Measurements from ENCODE around the gene ITPR3.

ITPR3 gene

DNA sequence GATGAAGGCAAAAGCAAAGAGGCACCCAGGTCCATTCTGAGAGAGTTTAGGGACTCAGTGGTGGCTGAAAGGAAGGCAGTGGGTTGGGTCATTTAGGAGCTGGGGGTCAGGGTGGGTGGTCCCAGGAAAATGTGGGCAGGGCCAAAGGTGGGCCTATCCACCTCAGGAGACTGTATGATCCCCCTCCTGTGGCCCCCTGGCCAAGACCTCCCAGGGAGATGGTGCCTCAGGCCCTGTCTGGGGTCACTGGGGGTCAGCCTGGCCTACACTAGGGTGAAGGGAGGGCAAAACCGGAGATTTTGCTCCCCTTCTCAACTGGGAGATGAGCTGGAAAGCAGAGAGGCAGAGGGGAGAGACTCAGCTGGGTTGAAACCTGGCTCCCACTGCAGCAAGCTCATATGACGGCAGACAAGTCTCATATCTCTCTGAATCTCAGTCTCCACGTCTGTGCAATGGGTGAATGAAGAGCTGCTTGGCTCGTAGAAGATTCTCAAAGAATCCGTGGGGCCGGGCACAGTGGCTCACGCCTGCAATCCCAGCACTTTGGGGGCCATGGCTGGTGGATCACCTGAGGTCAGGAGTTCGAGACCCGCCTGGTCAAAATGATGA is 29.6 kb upstream of the ITPR3 start:
- DNase-seq: no peak

DNA sequence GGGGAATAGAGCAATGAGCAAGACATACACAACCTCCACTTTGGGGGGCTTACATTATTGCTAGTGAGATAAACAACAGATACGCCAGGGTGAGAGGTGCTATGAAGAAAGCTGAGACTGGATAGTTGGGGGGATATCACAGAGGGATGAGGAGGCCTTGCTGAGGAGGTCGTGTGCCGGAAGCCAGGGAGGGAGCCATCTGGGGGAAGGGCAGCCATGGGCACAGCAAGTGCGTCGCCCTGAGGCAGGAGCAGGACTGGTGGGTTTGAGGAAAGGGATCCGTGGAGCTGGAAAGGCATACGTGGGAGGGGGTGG is 28.9 kb upstream of the ITPR3 start:
- no peak for DNase-seq

DNA sequence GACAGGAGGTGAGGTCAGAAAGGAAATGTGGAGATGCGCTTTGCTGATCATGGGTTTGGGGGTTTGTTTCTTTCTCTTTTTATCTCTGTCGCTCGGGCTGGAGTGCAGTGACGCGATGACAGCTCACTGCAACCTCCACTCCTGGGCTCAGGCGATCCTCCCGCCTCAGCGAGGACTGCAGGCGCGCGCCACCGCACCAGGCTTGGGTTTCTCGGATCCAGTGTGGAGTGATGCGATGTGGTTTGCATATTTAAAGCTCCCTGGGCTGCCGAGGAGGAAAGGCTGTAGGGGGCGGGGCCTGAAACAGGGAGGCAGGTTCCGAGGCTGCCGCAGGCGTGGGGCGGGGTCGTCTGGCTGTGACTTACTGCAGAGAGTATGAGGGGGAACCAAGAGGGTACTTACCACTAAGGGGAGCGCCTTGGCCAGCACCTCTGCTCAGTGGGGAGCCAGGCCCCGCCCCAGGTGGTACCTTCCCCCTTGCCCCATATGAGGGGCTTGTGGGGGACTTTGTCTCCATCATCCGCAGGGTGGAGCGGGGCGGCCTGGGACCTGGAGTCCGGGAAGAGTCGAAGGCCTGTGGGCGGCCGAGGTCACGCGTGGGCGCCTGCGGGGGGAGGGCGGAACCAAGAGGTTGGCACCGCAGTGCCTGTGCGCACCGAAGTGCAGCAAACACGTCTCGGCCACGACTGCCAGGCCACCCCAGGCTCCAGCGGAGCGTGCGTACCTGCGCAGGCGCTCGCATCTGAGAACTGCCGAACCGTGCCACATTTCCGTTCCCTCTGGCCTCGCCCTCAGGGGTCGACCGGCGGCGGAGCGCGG is 28.3 kb upstream of the ITPR3 start:
- peak; percentile 40 for DNase-seq

DNA sequence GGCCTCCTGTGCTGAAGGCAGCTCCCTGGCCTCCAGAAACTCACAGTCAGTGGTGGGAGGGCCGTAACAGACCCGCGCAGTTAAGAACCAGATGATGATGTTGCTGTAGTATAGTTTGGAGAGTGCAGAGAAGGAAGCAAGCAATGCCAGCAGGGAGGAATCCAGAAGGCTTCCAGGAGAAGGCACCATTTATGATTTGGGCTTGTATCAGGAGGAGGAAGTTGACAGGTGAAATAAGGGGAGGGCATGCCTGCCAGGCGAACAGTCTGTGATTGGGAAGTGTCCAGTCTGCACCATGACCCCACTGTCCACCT is 27.8 kb upstream of the ITPR3 start:
- no peak for DNase-seq

DNA sequence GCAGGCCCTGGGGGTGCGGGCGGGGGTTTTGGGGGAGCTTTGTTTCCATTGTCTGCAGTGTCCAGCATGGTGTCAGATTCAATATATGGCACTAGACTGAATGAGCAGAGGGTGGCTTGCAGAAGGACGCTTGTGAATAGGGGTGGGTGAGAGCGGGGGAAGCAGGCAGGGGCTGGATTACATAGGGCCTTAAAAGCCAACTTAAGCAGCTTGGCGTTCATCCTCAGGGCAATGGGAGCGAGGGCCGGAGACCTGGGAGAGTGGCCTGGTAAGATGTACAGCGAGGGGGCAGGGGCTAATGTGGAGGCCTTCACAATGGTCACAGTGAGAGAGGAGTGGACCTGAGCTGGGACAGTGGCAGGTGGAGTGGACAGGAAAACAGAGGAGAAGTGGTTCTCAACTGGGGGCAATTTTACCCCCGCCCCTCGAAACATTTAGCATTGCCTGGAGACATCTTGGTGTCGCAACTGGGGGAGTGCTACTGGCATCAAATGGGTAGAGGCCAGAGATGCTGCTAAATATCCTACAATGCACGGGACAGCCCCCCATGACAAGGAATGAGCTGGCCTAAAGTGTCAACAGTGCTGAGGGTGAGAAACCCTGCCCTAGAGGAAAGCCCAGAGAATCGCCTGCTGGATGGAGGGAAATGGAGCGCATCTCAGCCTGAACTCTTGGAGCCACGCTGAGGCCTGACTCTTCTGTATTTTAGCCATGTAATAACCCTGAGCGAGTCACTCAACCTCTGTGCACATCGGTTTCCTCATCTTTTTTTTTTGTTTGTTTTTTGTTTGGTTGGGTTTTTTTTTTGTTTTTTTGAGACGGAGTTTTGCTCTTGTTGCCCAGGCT is 25.9 kb upstream of the ITPR3 start:
- DNase-seq: no peak

DNA sequence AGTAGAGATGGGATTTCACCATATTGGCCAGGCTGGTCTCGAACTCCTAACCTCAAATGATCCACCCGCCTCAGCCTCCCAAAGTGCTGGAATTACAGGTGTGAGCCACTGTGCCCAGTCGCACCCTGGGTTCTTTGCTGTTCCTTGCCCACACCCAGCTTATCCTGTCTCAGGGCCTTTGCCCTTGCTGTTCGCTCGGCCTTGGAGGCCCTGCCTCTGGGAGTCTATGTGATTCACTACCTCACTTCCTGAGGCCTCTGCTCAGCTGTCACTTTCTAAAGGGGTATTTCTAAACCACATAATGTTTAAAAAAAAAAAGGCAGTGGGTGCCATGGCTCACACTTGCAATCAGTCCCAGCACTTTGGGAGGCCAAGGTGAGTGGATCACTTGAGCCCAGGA is 24.2 kb upstream of the ITPR3 start:
- peak; percentile 49 for DNase-seq

DNA sequence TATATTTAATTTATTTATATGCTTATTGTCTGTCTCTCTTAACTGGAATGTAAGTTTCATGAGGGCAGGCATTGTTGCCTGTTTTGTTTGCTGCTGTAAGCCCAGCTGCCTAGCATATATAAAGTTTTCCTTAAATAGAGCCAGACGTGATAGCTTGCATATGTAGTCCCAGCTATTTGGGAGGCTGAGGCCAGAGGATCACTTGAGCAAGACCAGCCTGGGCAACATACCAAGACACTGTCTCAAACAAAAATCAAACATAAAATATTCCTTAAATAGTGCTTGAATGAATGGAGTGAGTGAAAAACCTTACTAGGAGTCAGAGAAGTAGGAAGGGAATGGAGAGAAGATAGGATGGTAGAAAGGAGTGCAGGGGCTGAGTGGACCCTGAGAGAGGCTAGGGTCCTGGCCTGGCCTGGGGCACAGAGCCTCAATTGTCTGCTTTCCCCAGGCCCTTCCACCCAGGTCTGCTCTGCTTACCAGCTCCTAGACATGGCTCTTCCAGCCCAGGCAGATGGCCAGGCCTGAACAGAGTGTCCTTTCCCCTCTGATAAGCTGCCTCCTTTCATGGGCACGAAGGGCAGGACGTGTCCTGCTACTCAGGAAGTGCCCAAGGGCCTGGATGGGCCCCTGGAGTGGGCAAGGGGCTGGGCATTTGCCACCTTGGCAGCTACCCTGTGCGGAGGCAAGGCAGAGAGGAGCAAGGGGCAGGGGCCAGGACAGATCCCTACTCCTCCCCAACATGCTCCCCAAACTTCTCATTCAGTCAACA is 23.4 kb upstream of the ITPR3 start:
- DNase-seq: no peak

DNA sequence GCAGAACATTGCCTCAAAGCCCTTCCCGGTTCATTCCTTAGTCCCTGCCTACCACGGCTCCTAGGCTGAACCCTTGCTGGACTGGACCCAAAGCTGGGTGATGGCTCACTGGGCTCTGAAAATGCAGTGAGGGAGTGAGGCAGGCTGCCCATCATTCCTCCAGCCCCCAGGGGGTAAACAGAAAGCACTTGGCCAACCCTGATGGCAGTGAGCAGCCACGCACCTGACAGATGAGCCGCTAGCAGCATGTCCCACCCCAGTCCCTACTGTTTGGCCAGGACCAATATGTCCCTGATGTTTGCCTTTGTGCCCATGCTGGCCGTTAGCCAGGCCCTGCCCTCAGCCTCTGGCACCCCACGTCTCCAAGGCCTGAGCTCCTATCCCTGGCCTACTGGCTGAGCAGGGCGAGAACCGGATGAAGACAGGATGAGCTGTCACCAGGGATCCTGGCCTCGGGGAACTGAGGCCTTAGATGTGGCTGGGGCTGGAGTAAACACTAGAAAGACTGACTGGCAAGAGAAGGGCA is 21.6 kb upstream of the ITPR3 start:
- no peak for DNase-seq

DNA sequence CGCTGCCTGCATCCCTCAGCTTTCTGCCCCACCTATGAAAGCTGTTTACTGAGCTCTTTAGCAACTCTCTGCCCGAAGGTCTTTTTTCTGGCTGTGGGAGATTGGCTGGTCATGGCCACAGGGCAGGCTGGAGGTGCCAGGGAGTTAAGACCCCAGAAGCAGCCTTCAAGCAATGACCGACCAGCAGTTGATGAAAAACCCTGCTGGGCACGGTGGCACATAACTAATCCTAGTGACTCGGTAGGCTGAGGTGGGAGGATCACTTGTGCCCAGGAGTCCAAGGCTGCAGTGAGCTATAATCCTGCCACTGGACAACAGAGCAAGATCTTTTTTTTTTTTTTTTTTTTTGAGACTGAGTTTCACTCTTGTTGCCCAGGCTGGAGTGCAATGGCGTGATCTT is 20.4 kb upstream of the ITPR3 start:
- no peak for DNase-seq

DNA sequence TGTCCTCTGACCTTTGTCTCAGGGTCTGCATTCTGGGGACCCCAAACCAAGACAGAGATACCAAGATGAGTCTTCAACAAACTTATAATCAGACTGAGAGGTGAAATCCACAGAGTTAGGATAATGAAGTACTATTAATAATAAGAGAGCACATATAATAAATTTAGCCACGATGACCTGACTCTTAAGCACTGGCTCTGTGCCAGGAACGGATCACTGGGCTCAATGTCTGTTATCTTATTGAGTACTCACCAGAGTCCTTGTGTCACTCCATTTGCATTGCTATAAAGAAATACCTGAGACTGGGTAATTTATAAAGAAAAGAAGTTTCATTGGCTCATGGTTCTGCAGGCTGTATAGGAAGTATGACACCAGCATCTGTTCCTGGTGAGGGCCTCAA is 18.9 kb upstream of the ITPR3 start:
- no peak for DNase-seq

DNA sequence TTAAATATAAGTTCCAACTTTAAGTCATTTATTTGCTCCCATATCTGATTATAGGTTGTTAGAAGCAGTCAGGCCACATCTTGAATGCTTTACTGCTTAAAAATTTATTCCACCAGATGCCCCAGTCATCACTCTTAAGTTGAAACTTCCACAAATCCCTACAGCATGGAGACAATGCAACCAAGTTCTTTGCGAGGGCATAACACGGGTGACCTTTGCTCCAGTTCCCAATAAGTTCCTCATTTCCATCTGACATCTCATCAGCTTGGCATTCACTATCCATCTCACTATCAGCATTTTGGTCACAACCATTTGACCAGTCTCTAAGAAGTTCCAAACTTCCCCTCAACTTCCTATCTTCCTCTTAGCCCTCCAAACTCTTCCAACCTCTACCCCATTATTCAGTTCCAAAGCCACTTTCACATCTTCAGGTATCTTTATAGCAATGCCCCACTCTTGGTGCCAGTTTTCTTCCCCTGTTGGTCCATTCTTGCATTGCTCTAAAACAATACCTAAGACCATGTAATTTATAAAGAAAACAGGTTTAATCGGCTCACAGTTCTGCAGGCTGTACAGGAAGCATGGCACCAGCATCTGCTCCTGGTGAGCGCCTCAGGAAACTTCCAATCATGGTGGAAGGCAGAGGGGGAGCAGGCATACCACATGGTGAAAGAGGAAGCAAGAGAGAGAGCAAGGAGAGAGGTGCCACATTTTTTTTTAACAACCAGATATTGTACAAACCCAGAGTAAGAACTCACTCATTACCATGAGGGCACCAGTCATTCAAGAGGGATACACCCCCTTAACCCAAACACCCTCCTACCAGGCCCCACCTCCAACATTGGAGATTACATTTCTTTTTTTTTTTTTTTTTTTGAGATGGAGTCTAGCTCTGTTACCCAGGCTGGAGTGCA is 15.9 kb upstream of the ITPR3 start:
- no peak for DNase-seq

DNA sequence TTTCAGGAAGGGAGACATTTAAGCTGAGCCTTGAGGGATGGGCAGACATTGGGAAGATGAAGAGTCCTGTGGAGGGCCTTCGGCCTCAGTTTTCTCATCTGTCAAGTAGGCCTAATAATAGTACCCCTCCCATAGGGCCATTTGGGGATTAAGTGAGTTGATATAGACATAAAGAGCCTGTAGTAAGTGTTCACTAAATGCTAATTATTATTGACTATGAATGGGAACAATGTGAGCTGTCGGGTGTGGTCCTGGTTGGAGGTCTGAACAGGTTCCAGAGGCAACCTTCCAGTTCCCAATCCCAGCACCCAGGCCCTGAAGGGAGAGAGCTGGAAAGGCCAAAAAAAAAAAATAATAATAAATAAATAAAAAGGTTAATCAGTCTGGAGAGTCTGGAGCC is 14.5 kb upstream of the ITPR3 start:
- no peak for DNase-seq

DNA sequence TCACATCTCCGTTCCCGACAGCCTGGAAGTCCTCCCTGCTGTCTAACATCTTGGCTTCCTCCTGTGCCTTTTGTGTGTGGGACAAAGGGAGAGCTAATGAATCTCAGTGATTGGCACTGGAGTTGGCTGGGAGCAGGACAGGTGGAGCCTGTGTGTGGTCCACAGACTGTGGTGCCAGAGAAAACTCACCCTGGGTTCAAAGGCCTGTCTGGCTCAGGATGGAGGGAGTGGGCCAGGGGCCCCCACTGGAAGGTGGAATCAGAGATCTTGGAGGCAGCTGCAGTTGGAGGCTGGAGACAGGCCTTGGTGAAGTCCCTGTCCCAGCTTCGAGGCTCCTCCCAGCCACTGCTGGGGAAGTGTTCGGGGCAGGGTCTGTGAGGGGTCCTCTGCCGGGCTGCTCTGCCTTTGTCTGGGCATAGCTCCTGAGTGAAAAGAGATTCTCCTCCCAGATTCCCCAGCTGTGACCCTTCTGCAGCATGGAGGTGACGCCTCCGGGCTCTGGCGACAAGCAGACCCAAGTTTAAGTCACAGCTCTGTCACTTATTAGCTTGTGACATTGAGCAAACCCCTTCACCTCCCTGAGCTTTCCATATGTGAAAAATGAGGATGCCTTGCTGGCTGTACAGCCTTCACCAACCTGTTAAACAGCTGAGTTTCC is 13.9 kb upstream of the ITPR3 start:
- no peak for DNase-seq

DNA sequence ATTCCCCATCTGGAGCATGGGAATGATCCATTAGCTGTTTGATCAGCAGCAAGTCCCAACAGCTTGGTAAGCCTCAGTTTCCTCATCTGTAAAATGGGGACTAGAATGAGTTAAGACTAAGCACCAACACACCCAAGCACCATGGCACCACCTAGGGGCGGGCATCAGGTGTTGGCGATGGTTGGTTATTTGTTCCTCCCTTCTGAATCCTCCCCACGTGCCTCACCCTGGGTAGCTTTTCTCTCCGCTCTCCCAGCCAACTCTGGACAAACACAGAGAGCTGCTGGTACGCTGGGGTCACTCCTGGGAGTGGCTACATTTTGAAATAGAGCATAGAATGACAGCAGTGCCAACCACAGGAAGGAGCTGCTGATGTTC is 13.3 kb upstream of the ITPR3 start:
- DNase-seq: peak; percentile 47

DNA sequence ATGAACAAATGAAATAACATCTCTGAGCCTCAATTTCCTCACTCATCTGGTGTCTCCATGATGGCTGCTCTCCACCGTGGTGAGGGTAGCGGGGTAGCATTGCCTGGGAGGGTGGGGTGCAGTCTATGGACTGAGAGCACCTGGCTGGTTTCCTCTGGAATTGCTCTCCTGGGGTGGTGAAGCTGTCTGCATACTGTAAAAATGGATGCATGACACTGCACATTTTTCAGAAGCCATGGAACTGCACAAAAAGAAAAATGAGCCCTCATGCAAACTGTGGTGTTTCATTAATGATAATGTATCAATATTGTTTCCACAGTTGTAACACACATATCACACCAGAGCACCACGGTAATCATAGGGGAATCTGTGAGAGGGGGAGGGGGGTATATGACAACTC is 12.1 kb upstream of the ITPR3 start:
- no peak for DNase-seq

DNA sequence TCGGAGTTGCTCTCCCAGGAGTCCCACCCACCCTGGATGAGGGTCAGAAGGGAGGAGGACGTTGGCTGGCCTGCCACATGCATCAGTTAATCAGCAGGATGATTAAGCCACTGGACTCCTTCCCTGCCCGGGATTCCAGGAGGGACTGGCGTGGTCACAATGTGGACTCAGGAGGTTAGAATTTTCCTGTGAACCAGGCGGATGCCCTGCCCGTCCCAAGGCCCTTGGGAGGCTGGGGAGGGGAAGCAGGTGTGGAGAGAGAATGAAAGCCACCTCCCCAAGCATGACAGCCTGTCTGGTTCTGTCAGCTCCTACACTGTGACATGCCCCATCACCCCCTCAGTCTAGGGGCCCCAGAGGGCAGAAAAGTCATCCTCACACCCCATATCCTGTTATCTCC is 11.6 kb upstream of the ITPR3 start:
- no peak for DNase-seq

DNA sequence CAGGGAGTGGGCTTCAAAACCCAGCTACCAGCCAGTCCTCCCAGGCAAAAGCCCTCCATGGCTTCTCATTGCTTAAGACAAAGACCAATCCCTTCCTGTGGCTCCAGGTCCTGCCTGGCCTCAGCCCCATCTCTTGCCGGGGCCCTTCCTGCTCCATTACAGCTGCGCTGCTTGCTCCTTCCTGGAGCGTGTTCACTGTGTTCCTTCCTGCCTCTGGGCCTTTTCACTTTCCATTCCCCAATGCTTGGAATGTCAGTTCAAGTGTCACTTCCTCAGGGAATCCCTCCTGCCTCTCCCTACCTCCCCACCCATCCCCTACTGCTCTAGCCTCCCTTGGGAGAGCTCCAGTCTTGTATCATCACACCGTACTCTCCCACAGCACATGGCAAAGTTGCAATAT is 11.1 kb upstream of the ITPR3 start:
- DNase-seq: no peak

DNA sequence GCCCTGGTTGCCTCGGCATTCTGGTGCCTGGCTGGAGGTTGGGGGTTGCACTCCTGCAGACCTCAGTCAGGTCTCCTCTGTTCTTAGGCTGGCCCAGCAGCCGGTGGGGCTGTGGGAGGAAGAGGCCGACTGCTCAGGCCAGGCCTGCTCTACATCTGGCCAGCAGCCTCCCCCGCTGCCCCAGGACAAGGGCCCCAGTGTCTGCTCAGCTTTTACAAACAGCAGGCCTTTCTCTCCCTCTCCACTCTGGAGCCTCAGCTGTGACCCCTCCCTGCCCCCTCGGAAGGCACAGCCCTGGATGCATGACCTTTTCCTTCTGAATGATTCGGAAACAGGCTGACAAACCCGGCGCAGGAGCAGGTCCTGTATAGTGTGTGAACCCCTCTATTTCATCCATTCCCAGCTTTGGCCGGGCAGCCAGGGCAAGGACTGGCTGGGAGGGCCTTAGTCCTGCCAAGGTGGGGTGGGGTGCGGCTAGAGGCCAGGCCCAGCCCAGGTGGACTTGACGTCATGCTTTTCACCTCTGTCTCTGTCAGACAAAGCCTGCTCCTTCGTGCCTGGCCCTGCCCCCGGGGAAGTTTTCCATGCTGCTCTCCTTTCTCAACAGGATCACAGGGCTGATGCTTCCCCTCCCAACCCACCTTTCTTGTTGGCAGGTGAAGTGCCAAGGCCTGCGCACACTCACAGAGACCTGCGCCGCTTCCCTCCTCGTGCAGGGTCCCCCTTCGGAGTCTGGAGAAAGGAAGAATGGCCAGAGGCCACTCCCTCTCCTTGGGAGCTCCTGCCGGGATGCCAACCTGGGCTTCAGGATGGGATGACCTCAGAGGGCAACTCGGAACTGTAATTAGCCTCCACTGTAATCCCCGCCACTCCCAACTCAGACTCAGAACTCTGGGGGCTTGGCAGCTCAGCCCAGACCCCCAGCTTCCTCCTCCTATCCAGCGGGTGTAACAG is 10.1 kb upstream of the ITPR3 start:
- DNase-seq: no peak

DNA sequence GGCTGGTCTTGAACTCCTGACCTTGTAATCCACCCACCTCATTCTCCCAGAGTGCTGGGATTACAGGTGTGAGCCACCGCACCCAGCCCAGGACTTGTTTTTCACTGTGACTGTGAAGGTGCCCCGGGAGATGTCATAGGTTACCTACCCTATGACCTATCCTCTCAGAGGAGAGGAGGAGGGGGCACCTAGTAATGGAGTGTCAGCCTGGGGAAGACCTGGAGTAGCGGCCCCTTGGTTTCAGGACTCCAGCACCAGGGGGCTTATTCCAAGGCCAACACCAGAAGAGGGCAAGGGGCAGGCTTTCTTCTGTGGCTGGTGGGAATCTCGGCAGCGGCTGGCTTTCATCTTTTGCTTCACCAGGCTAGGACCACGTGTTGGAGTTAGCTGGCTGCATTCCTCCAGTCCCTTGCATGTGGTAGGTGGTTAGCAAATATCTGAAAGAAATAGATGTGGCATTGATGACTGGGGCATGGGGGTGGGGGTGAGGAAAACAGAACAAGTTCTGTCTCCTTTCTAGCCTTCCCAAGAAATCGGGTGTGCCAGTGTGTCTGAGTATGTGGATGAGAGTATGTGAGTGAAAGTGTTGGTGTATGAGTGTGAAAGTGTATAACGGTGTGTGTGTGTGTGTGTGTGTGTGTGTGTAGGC is 7.9 kb upstream of the ITPR3 start:
- DNase-seq: no peak

DNA sequence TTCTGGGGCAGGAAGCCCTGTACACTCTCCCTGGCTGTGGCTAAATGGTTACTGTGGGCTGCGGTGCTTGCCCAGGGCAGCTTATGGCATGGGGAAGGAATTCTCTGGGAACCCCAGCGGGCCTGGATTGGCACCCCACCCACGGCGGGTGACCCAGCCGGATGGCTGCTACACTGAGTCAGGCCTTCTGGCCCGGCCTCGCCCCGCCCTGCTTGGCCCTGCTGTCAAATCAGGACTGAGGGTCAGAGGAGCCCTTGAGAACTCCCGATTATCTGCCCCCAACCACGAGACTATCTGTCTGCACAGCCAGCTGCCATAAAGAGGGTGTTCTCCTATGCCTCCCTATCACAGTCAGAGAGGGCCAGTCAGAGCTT is 7.3 kb upstream of the ITPR3 start:
- DNase-seq: no peak

Measured in stimulated activated CD4-positive, alpha-beta T cell treated with anti-CD3 and anti-CD28 coated beads, Interleukin-1b, Interleukin-23, amount 100 ng/mL, for 48 hours (primary cell).